Tibial artery (tissue), 4 donors: ENCODE measurements around the gene ZNF385B.

Source experiments
- DNase-seq, 2 donors: peaks; one replicate each; pipeline ENCODE4 v3.0.0-alpha.2; 2019
- H3K27ac ChIP-seq, 2 donors: fragments of 200-600 bp; sonication (generic) in 1 of 2; 1 replicate in 1 of 2; 2 replicates in 1 of 2; pipeline ENCODE4 v1.5.1; 2018 to 2019; ENCODE audit warnings: mild to moderate bottlenecking in 1 of 2
- H3K27me3 ChIP-seq, 2 donors: fragments of 200-600 bp; sonication (generic) in 1 of 2; one replicate each; pipeline versions ENCODE4 v1.5.1 to v1.6.0; 2016 to 2019
- H3K36me3 ChIP-seq, 3 donors: fragments of 200-600 bp; sonication (generic) in 2 of 3; one replicate each; pipeline ENCODE4 v1.5.1; 2016 to 2019; ENCODE audit warnings: mild to moderate bottlenecking in 2 of 3
- H3K4me1 ChIP-seq, 4 donors: fragments of 200-600 bp; sonication (generic) in 2 of 4; 1 replicate in 3 of 4; 2 replicates in 1 of 4; pipeline ENCODE4 v1.5.1; 2016 to 2019
- H3K4me3 ChIP-seq, 2 donors: fragments of 200-600 bp; sonication (generic) in 1 of 2; 1 replicate in 1 of 2; 2 replicates in 1 of 2; pipeline ENCODE4 v1.5.1; 2018 to 2019; ENCODE audit warnings: mild to moderate bottlenecking in 2 of 2
- H3K9me3 ChIP-seq, 3 donors: fragments of 200-600 bp; sonication (generic) in 1 of 3; one replicate each; pipeline ENCODE4 v1.5.1; 2016 to 2019
- CTCF ChIP-seq, 2 experiments: fragments of 200-600 bp in 1 of 2; fragments of 450-650 bp in 1 of 2; IDR thresholded peaks; one replicate each; pipeline ENCODE4 v1.5.1; 2017 to 2019; ENCODE audit warnings: antibody characterized with exemption in 2 of 2, mild to moderate bottlenecking in 1 of 2, moderate library complexity in 1 of 2
- intact Hi-C: fragments of 100-400 bp; cut with DNase I; formaldehyde crosslinking; loops from one replicate; pipeline ENCODE4 v1.15.0; 2023; ENCODE audit warnings: low total_unique reads

The ZNF385B gene

GRCh38 chr2:179429060-179429471, 432.3 kb downstream of the ZNF385B start:
- no peak for DNase-seq
- Histone ChIP-seq H3K4me3 (no peak overlapping the region), H3K4me1 (peaks cover 0 to 10% (median 0%) of the 10 kb centered on the region in 4 donors), H3K9me3 (no peaks in the 10 kb centered on the region), H3K27me3 (no peaks in the 10 kb centered on the region), H3K27ac (no peak overlapping the region), H3K36me3 (no peaks in the 10 kb centered on the region)
- no peak for TF ChIP-seq CTCF (IDR thresholded peaks at IDR 0.05)
- intact Hi-C loops, result no loop called here

GRCh38 chr2:179428649-179429048, 432.8 kb downstream of the ZNF385B start:
- no peak for TF ChIP-seq CTCF (IDR thresholded peaks at IDR 0.05)
- Histone ChIP-seq H3K27ac (no peak overlapping the region), H3K27me3 (no peaks in the 10 kb centered on the region), H3K9me3 (no peaks in the 10 kb centered on the region), H3K4me3 (peak overlapping the region in 1 of 2 donors; percentile 13), H3K36me3 (no peaks in the 10 kb centered on the region), H3K4me1 (peaks cover 0 to 10% (median 0%) of the 10 kb centered on the region in 4 donors)
- intact Hi-C loops, result no loop called here
- DNase-seq, result peak in 1 of 2 donors; percentile 28

GRCh38 chr2:179427065-179427464, 434.3 kb downstream of the ZNF385B start:
- H3K27ac ChIP-seq, result no peak overlapping the region
- no peaks in the 10 kb centered on the region for H3K9me3 ChIP-seq
- no peak for TF ChIP-seq CTCF (IDR thresholded peaks at IDR 0.05)
- H3K4me3 ChIP-seq, result no peak overlapping the region
- H3K4me1 ChIP-seq, result peaks cover 0 to 10% (median 0%) of the 10 kb centered on the region in 4 donors
- DNase-seq, result no peak
- H3K27me3 ChIP-seq, result no peaks in the 10 kb centered on the region
- H3K36me3 ChIP-seq, result no peaks in the 10 kb centered on the region
- intact Hi-C loops, result no loop called here

- no peaks in the 10 kb centered on the region for H3K9me3 ChIP-seq
- H3K4me1 ChIP-seq, result peaks cover 0 to 10% (median 0%) of the 10 kb centered on the region in 4 donors
- no peak for DNase-seq
- intact Hi-C loops, result no loop called here
- no peak overlapping the region for H3K4me3 ChIP-seq
- no peaks in the 10 kb centered on the region for H3K36me3 ChIP-seq
- no peak for TF ChIP-seq CTCF (IDR thresholded peaks at IDR 0.05)
- H3K27ac ChIP-seq, result no peak overlapping the region
- H3K27me3 ChIP-seq, result no peaks in the 10 kb centered on the region
Measured at GRCh38 chr2:179424571-179424970, 436.8 kb downstream of the ZNF385B start.

- no peaks in the 10 kb centered on the region for H3K9me3 ChIP-seq
- DNase-seq, result peak; percentile 82 to 83
- H3K4me1 ChIP-seq, result no peaks in the 10 kb centered on the region
- H3K27ac ChIP-seq, result no peak overlapping the region
- no peak overlapping the region for H3K4me3 ChIP-seq
- intact Hi-C loops, result no loop called here
- no peaks in the 10 kb centered on the region for H3K27me3 ChIP-seq
- TF ChIP-seq CTCF (IDR thresholded peaks at IDR 0.05), result peak; percentile 64 to 70
- H3K36me3 ChIP-seq, result no peaks in the 10 kb centered on the region
Measured at GRCh38 chr2:179422037-179422643, 439.3 kb downstream of the ZNF385B start.
